Measurements from ENCODE around the gene GDI1.

Gene GDI1

GRCh38 chrX:154409222-154409871 lies 27.6 kb upstream of the GDI1 start, which contains the start of gene DNASE1L1:
TSS of gene DNASE1L1 (minus strand) at chrX:154409254. CDS start at chrX:154405568, 3,686 bp downstream.
- peak; percentile 83 for DNase-seq (ENCODE audit: low read depth)

- DNase-seq (ENCODE audit: low read depth), result peak; percentile 52
Observed at GRCh38 chrX:154411981-154412340, 25.0 kb upstream of the GDI1 start.

GRCh38 chrX:154412468-154412867 lies 24.5 kb upstream of the GDI1 start:
- DNase-seq (ENCODE audit: low read depth), result no peak

GRCh38 chrX:154413142-154413541 lies 23.8 kb upstream of the GDI1 start:
- DNase-seq (ENCODE audit: low read depth), result no peak

- DNase-seq (ENCODE audit: low read depth), result no peak
Observed at GRCh38 chrX:154417157-154417556, 19.8 kb upstream of the GDI1 start.

GRCh38 chrX:154419189-154419588 lies 17.8 kb upstream of the GDI1 start:
- DNase-seq (ENCODE audit: low read depth), result no peak

- DNase-seq (ENCODE audit: low read depth), result no peak
Observed at GRCh38 chrX:154419688-154420401, 17.1 kb upstream of the GDI1 start.

- DNase-seq (ENCODE audit: low read depth), result no peak
Observed at GRCh38 chrX:154420402-154420756, 16.6 kb upstream of the GDI1 start.

GRCh38 chrX:154426916-154427770 lies 9.8 kb upstream of the GDI1 start:
- DNase-seq (ENCODE audit: low read depth), result no peak

- DNase-seq (ENCODE audit: low read depth), result peak; percentile 94
Observed at GRCh38 chrX:154428176-154429171, 8.5 kb upstream of the GDI1 start, which contains the start of gene ATP6AP1. TSS of gene ATP6AP1 (plus strand) at chrX:154428677. CDS start at chrX:154428693, 16 bp downstream.

- DNase-seq (ENCODE audit: low read depth), result no peak
Observed at GRCh38 chrX:154429711-154430110, 7.2 kb upstream of the GDI1 start.

- no peak for DNase-seq (ENCODE audit: low read depth)
Observed at GRCh38 chrX:154430479-154430878, 6.5 kb upstream of the GDI1 start.

- no peak for DNase-seq (ENCODE audit: low read depth)
Observed at GRCh38 chrX:154430916-154431315, 6.0 kb upstream of the GDI1 start.

- DNase-seq (ENCODE audit: low read depth), result no peak
Observed at GRCh38 chrX:154431341-154431740, 5.6 kb upstream of the GDI1 start.

- DNase-seq (ENCODE audit: low read depth), result no peak
Observed at GRCh38 chrX:154432210-154432609, 4.7 kb upstream of the GDI1 start.

- no peak for DNase-seq (ENCODE audit: low read depth)
Observed at GRCh38 chrX:154433605-154434004, 3.3 kb upstream of the GDI1 start.

GRCh38 chrX:154434394-154435168 lies 2.4 kb upstream of the GDI1 start:
- no peak for DNase-seq (ENCODE audit: low read depth)

GRCh38 chrX:154435171-154435733 lies 1.7 kb upstream of the GDI1 start:
- DNase-seq (ENCODE audit: low read depth), result no peak

GRCh38 chrX:154436374-154436982 lies 476 bp upstream of the GDI1 start:
- DNase-seq (ENCODE audit: low read depth), result no peak

Data from iris pigment epithelial cell (primary cell).